ENCODE data around the gene KLHDC3.

- TF ChIP-seq CTCF (IDR thresholded peaks at IDR 0.05) (no peak), ZFX (IDR thresholded peaks at IDR 0.05; ENCODE audit: borderline replicate concordance) (no peak)
These were observed 45.8 kb upstream of the KLHDC3 start for GRCh38 chr6:42968126-42968701.
